ENCODE measurements around the gene HOXA3. TPM values are rescaled to one million over a fixed set of nuclear protein-coding genes. Genes with fewer than 3 reads are reported as not detected.

The HOXA3 gene
- total and polyA plus RNA-seq, 2 of the 13 experiments (the other 11 are each of a cell fraction or from before 2014, with no cell fraction given), result 2.9 to 4.6 TPM

GRCh38 chr7:27199849-27200760 is 47.7 kb upstream of the HOXA3 start, which contains the start of gene HOXA13 (continued):
- TF ChIP-seq E2F1 (CRISPR knock-in tag; IDR thresholded peaks at IDR 0.05) (no peak), HNRNPK (IDR thresholded peaks at IDR 0.05; ENCODE audit: low read depth, low read length, poor library complexity, severe bottlenecking) (peak; percentile 27), ZFP82 (CRISPR knock-in tag; IDR thresholded peaks at IDR 0.05; ENCODE audit: borderline replicate concordance) (no peak), HNRNPLL (IDR thresholded peaks at IDR 0.05; ENCODE audit: low read depth, low read length, poor library complexity, severe bottlenecking) (peak; percentile 82), ZKSCAN8 (CRISPR knock-in tag; IDR thresholded peaks at IDR 0.05; ENCODE audit: borderline replicate concordance) (no peak), MYPOP (CRISPR knock-in tag; IDR thresholded peaks at IDR 0.05) (0 out of 2 replicates have a peak, but pooled peaks have one; percentile 35), ERF (CRISPR knock-in tag; IDR thresholded peaks at IDR 0.05) (no peak), ZNF784 (CRISPR knock-in tag; IDR thresholded peaks at IDR 0.05; ENCODE audit: borderline replicate concordance) (no peak), ZNF569 (CRISPR knock-in tag; IDR thresholded peaks at IDR 0.05; ENCODE audit: borderline replicate concordance) (no peak), ZNF414 (CRISPR knock-in tag; IDR thresholded peaks at IDR 0.05) (no peak), HDAC1 (CRISPR knock-in tag; IDR thresholded peaks at IDR 0.05) (peak; percentile 31; the same call in 1 of the 2 replicates), HMG20A (CRISPR knock-in tag; IDR thresholded peaks at IDR 0.05; ENCODE audit: borderline replicate concordance) (no peak), NFKB2 (CRISPR knock-in tag; IDR thresholded peaks at IDR 0.05; ENCODE audit: borderline replicate concordance) (no peak), FOXP4 (CRISPR knock-in tag; IDR thresholded peaks at IDR 0.05) (no peak), ZNF709 (CRISPR knock-in tag; IDR thresholded peaks at IDR 0.05) (no peak), ZNF780A (CRISPR knock-in tag; IDR thresholded peaks at IDR 0.05) (no peak), CBX2 (IDR thresholded peaks at IDR 0.05; ENCODE audit: low read depth, low read length) (0 out of 2 replicates have a peak, but pooled peaks have one; percentile 61), CBX2 (CRISPR knock-in tag; IDR thresholded peaks at IDR 0.05; ENCODE audit: low read depth) (no peak), REPIN1 (CRISPR knock-in tag; IDR thresholded peaks at IDR 0.05; ENCODE audit: borderline replicate concordance, low read depth) (no peak), ZNF720 (CRISPR knock-in tag; IDR thresholded peaks at IDR 0.05) (no peak), POLR2AphosphoS5 (IDR thresholded peaks at IDR 0.05; ENCODE audit: low read depth, low read length) (no peak), HDAC6 (IDR thresholded peaks at IDR 0.05; ENCODE audit: low read depth, low read length) (no peak), ZNF879 (CRISPR knock-in tag; IDR thresholded peaks at IDR 0.05) (no peak), MYC (CRISPR knock-in tag; IDR thresholded peaks at IDR 0.05; ENCODE audit: borderline replicate concordance) (0 out of 2 replicates have a peak, but pooled peaks have one; percentile 25)

Measured in HepG2 (cell line).